Keratinocyte (primary cell): Measurements from ENCODE around the gene LRP1B. TPM values are rescaled to one million over a fixed set of nuclear protein-coding genes. Genes with fewer than 3 reads are reported as not detected.

Experiments
- DNase-seq: peaks from one replicate; pipeline ENCODE4 v3.0.0-alpha.2; 2011; ENCODE audit warnings: low read depth, missing footprints, low spot score
- FAIRE-seq: peaks from 2 replicates; lab custom pipeline; 2011; peaks lifted over from hg19 to GRCh38; lab: Jason Lieb, UNC
- H2AFZ ChIP-seq: 2 replicates; pipeline ENCODE4 v1.6.0; 2012; ENCODE audit warnings: low read length, control low read depth, inconsistent platforms; ENCODE audit not compliant: control insufficient read depth
- H3K27ac ChIP-seq: 2 replicates; pipeline ENCODE4 v1.5.1; 2011; ENCODE audit warnings: low read length; ENCODE audit not compliant: control insufficient read depth, insufficient read depth
- H3K27me3 ChIP-seq: 3 replicates; pipeline ENCODE4 v1.6.0; 2011; ENCODE audit warnings: low read length; ENCODE audit not compliant: control insufficient read depth, insufficient read depth; ENCODE audit errors: extremely low read depth
- H3K36me3 ChIP-seq, 2 experiments: 2 replicates in 1 of 2; 3 replicates in 1 of 2; pipeline ENCODE4 v1.5.1; 2011; ENCODE audit warnings: low read length in 2 of 2, mild to moderate bottlenecking in 1 of 2; ENCODE audit not compliant: control insufficient read depth in 2 of 2, insufficient read depth in 2 of 2; ENCODE audit errors: extremely low read depth in 1 of 2
- H3K4me1 ChIP-seq: 3 replicates; pipeline ENCODE4 v1.5.1; 2011; ENCODE audit warnings: low read length; ENCODE audit not compliant: control insufficient read depth, insufficient read depth; ENCODE audit errors: extremely low read depth
- H3K4me2 ChIP-seq: 3 replicates; pipeline ENCODE4 v1.6.0; 2011; ENCODE audit warnings: low read depth, low read length; ENCODE audit not compliant: control insufficient read depth, insufficient read depth; ENCODE audit errors: extremely low read depth
- H3K4me3 ChIP-seq, 3 experiments: fragments of 200-600 bp in 1 of 3; sonication (generic) in 1 of 3; 2 replicates in 2 of 3; 3 replicates in 1 of 3; pipeline ENCODE4 v1.5.1; 2011 to 2016; ENCODE audit warnings: low read length in 3 of 3, mild to moderate bottlenecking in 3 of 3, control low read depth in 2 of 3, inconsistent platforms in 1 of 3, low read depth in 1 of 3, mixed read lengths in 1 of 3, mixed run types in 1 of 3, moderate library complexity in 1 of 3; ENCODE audit not compliant: control insufficient read depth in 2 of 3, insufficient read depth in 2 of 3; ENCODE audit errors: extremely low read depth in 1 of 3
- H3K79me2 ChIP-seq: 2 replicates; pipeline ENCODE4 v1.6.0; 2012; ENCODE audit warnings: low read length; ENCODE audit not compliant: control insufficient read depth, insufficient read depth
- H3K9ac ChIP-seq: 3 replicates; pipeline ENCODE4 v1.6.0; 2011; ENCODE audit warnings: low read length; ENCODE audit not compliant: control insufficient read depth, insufficient read depth; ENCODE audit errors: extremely low read depth
- H3K9me1 ChIP-seq: 3 replicates; pipeline ENCODE4 v1.6.0; 2011; ENCODE audit warnings: low read length; ENCODE audit not compliant: control insufficient read depth, insufficient read depth; ENCODE audit errors: extremely low read depth
- H3K9me3 ChIP-seq: 2 replicates; pipeline ENCODE4 v1.5.1; 2012; ENCODE audit warnings: low read depth, low read length; ENCODE audit not compliant: control insufficient read depth
- H4K20me1 ChIP-seq: 3 replicates; pipeline ENCODE4 v1.6.0; 2011; ENCODE audit warnings: low read length; ENCODE audit not compliant: control insufficient read depth, insufficient read depth; ENCODE audit errors: extremely low read depth
- EZH2 ChIP-seq: IDR thresholded peaks from one replicate; pipeline ENCODE4 v1.6.1; 2012; ENCODE audit warnings: inconsistent platforms, mild to moderate bottlenecking, low read length, moderate library complexity
- dilution Hi-C: fragments of 300-500 bp; cut with MboI; formaldehyde crosslinking; loops from one replicate; pipeline ENCODE4 v1.7.0; 2020; ENCODE audit warnings: low sequenced_read_pairs; ENCODE audit not compliant: extremely low pct_ligation_motif_present
- polyA plus RNA-seq, 5 experiments: library from polyadenylated mRNA; depleted of rRNA in 3 of 5; stranded (reverse) in 3 of 5; stranded (forward) in 1 of 5; unstranded in 1 of 5; fragments of >200 nt; gene quantifications; 1 replicate in 1 of 5; 2 replicates in 3 of 5; 3 replicates in 1 of 5; pipeline versions ENCODE4 v1.2.1 to v1.2.3, GENCODE V29; 2011 to 2012; ENCODE audit warnings: missing spikeins in 2 of 5, low read depth in 1 of 5, low replicate concordance in 1 of 5
- TF ChIP-seq, protein P1 (sequence below), 3 experiments: IDR thresholded peaks in 1 of 3; conservative IDR thresholded peaks in 1 of 3; optimal IDR thresholded peaks in 1 of 3; 2 replicates in 2 of 3; 3 replicates in 1 of 3; pipeline versions ENCODE3 to v1.5.1; 2011; ENCODE audit warnings: low read length in 3 of 3, mild to moderate bottlenecking in 3 of 3, moderate library complexity in 2 of 3, control low read depth in 1 of 3, inconsistent platforms in 1 of 3; ENCODE audit not compliant: insufficient read depth in 2 of 3; ENCODE audit errors: extremely low read depth in 1 of 3

The LRP1B gene
- polyA plus RNA-seq, 1 donor (not counting 4 experiments of a cell fraction or from before 2014, with no cell fraction given): not detected

DNA sequence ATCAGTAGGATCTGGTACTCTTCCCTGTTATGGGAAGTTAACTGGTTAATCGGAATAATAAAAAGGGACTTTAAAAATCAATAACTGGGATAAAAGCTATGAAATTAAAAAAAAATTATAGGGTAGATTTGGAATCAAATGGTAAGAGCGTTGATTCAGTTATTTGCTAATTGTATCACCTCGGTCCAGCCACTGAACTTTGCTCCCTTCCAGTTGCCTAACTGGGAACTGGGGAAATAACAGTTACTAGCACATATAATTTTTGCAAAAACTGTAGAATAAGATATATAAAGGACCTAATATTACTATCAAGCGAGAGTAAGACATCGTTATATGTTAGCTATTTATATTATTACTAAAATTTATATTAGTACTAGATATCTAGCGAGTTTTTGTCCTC is 302.1 kb downstream of the LRP1B start:
- Histone ChIP-seq H3K27ac (no peak overlapping the region), H3K4me2 (no peak overlapping the region), H3K4me1 (no peaks in the 10 kb centered on the region), H4K20me1 (no peaks in the 10 kb centered on the region), H3K9me1 (no peaks in the 10 kb centered on the region), H2AFZ (no peak overlapping the region), H3K79me2 (no peaks in the 10 kb centered on the region), H3K36me3 (no peaks in the 10 kb centered on the region), H3K4me3 (no peak overlapping the region), H3K9me3 (no peaks in the 10 kb centered on the region), H3K27me3 (no peaks in the 10 kb centered on the region), H3K9ac (no peak overlapping the region)
- TF ChIP-seq EZH2: no peak
- TF ChIP-seq, protein P1, sequence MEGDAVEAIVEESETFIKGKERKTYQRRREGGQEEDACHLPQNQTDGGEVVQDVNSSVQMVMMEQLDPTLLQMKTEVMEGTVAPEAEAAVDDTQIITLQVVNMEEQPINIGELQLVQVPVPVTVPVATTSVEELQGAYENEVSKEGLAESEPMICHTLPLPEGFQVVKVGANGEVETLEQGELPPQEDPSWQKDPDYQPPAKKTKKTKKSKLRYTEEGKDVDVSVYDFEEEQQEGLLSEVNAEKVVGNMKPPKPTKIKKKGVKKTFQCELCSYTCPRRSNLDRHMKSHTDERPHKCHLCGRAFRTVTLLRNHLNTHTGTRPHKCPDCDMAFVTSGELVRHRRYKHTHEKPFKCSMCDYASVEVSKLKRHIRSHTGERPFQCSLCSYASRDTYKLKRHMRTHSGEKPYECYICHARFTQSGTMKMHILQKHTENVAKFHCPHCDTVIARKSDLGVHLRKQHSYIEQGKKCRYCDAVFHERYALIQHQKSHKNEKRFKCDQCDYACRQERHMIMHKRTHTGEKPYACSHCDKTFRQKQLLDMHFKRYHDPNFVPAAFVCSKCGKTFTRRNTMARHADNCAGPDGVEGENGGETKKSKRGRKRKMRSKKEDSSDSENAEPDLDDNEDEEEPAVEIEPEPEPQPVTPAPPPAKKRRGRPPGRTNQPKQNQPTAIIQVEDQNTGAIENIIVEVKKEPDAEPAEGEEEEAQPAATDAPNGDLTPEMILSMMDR (optimal IDR thresholded peaks at IDR 0.05 in 1 of 3, IDR thresholded peaks at IDR 0.05 in 1 of 3, conservative IDR thresholded peaks at IDR 0.05 in 1 of 3; ENCODE audit: extremely low read depth in 1 of 3, insufficient read depth in 2 of 3, low read length in 3 of 3): no peak
- FAIRE-seq (no peak), DNase-seq (no peak)
- dilution Hi-C loops: no loop called here

DNA sequence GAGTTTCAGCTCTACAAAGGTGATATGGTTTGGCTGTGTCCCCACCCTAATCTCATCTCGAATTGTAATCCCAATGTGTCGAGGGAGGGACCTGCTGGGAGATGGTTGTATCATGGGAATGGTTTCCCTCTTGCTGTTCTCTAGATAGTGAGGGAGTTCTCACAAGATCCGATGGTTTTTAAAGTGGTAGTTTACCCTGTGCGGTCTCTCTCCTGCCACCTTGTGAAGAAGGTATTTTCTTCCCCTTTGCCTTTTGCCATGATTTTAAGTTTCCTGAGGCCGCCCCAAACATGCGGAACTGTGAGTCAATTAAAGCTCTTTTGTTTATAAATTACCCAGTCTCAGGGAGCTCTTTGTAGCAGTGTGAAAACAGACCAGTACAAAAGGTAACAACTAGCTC is 306.0 kb downstream of the LRP1B start:
- Histone ChIP-seq H3K36me3 (no peaks in the 10 kb centered on the region), H3K27me3 (no peaks in the 10 kb centered on the region), H3K9me1 (no peaks in the 10 kb centered on the region), H3K79me2 (no peaks in the 10 kb centered on the region), H3K4me2 (no peak overlapping the region), H3K4me1 (no peaks in the 10 kb centered on the region), H3K4me3 (no peak overlapping the region), H3K27ac (no peak overlapping the region), H3K9ac (no peak overlapping the region), H2AFZ (no peak overlapping the region), H4K20me1 (no peaks in the 10 kb centered on the region), H3K9me3 (no peaks in the 10 kb centered on the region)
- dilution Hi-C loops: no loop called here
- FAIRE-seq: no peak
- TF ChIP-seq, protein P1 (optimal IDR thresholded peaks at IDR 0.05 in 1 of 3, IDR thresholded peaks at IDR 0.05 in 1 of 3, conservative IDR thresholded peaks at IDR 0.05 in 1 of 3; ENCODE audit: extremely low read depth in 1 of 3, insufficient read depth in 2 of 3, low read length in 3 of 3): no peak
- no peak for TF ChIP-seq EZH2
- DNase-seq: no peak
